ENCODE data around the gene ORMDL3. TPM values are rescaled to one million over a fixed set of nuclear protein-coding genes. Genes with fewer than 3 reads are reported as not detected.

The ORMDL3 gene
- total and polyA plus RNA-seq, 2 experiments from 2014 or later = 33.6 to 38.5 TPM

- H3K9me3 Mint-ChIP-seq = no peaks in the 10 kb centered on the region
- Histone ChIP-seq H3K4me3 (no peak overlapping the region), H3K27ac (ENCODE audit: low read depth) (no peak overlapping the region), H2AFZ (no peak overlapping the region), H3K79me2 (replicated peaks; ENCODE audit: insufficient read depth) (no peaks in the 10 kb centered on the region), H3K36me3 (ENCODE audit: insufficient read depth) (no peaks in the 10 kb centered on the region), H3K9me2 (ENCODE audit: insufficient read depth) (no peaks in the 10 kb centered on the region), H3K4me1 (ENCODE audit: insufficient read depth) (peaks cover 10% of the 10 kb centered on the region; the same call in 1 of the 2 replicates), H3K27me3 (ENCODE audit: insufficient read depth) (0 out of 2 replicates have a peak, but pooled peaks cover 4% of the 10 kb centered on the region), H4K20me1 (replicated peaks; ENCODE audit: insufficient read depth) (no peaks in the 10 kb centered on the region), H3K4me2 (no peak overlapping the region), H3F3A (replicated peaks; ENCODE audit: low read depth) (0 out of 2 replicates have a peak, but pooled peaks cover 7% of the 10 kb centered on the region)
- peaks cover 26% of the 10 kb centered on the region for H3K4me1 Mint-ChIP-seq
- peak; percentile 50 for DNase-seq (ENCODE audit: low spot score)
- no peaks in the 10 kb centered on the region for H3K36me3 Mint-ChIP-seq (ENCODE audit: low read depth)
- no peak for ATAC-seq
- H3K27ac Mint-ChIP-seq = 0 out of 2 replicates have a peak overlapping the region, but pooled peaks have one; percentile 77
- no peak overlapping the region; the same call in 2 of the 3 replicates for H3K4me3 Mint-ChIP-seq
- H3K27me3 Mint-ChIP-seq (ENCODE audit: insufficient read depth, low read depth, poor library complexity) = peaks cover 25% of the 10 kb centered on the region
- TF ChIP-seq CTCF (conservative IDR thresholded peaks at IDR 0.05; ENCODE audit: low read depth in 2 of 2) (peak in 1 of 2 experiments; percentile 44; a peak in 2 of 4 replicates), POLR2AphosphoS5 (IDR thresholded peaks at IDR 0.05; ENCODE audit: low read depth) (no peak)
Observed at GRCh38 chr17:39954876-39955275, 27.5 kb upstream of the ORMDL3 start.

- Histone ChIP-seq H2AFZ (peak overlapping the region; percentile 54; the same call in 1 of the 2 replicates), H3K79me2 (replicated peaks; ENCODE audit: insufficient read depth) (no peaks in the 10 kb centered on the region), H3K27me3 (ENCODE audit: insufficient read depth) (0 out of 2 replicates have a peak, but pooled peaks cover 4% of the 10 kb centered on the region), H4K20me1 (replicated peaks; ENCODE audit: insufficient read depth) (no peaks in the 10 kb centered on the region), H3F3A (replicated peaks; ENCODE audit: low read depth) (0 out of 2 replicates have a peak, but pooled peaks cover 7% of the 10 kb centered on the region), H3K9me2 (ENCODE audit: insufficient read depth) (no peaks in the 10 kb centered on the region), H3K27ac (ENCODE audit: low read depth) (peak overlapping the region; percentile 99), H3K36me3 (ENCODE audit: insufficient read depth) (no peaks in the 10 kb centered on the region), H3K4me3 (peak overlapping the region; percentile 64), H3K4me2 (peak overlapping the region; percentile 84), H3K4me1 (ENCODE audit: insufficient read depth) (peaks cover 10% of the 10 kb centered on the region; the same call in 1 of the 2 replicates)
- peaks cover 21% of the 10 kb centered on the region for H3K27me3 Mint-ChIP-seq (ENCODE audit: insufficient read depth, low read depth, poor library complexity)
- H3K4me3 Mint-ChIP-seq = peak overlapping the region; percentile 85
- H3K4me1 Mint-ChIP-seq = peaks cover 22% of the 10 kb centered on the region
- TF ChIP-seq ETS1 (IDR thresholded peaks at IDR 0.05) = peak; percentile 63; the same call in 1 of the 2 replicates
- TF ChIP-seq POLR2AphosphoS5 (IDR thresholded peaks at IDR 0.05; ENCODE audit: low read depth) = peak; percentile 91
- no peak for TF ChIP-seq EZH2 (IDR thresholded peaks at IDR 0.05; ENCODE audit: low read depth, unreplicated experiment)
- ATAC-seq (peak; percentile 1; the same call in 1 of the 3 replicates), DNase-seq (ENCODE audit: low spot score) (no peak)
- H3K36me3 Mint-ChIP-seq (ENCODE audit: low read depth) = no peaks in the 10 kb centered on the region
- H3K27ac Mint-ChIP-seq = peak overlapping the region; percentile 97
- no peaks in the 10 kb centered on the region for H3K9me3 Mint-ChIP-seq
Observed at GRCh38 chr17:39953471-39953888, 26.1 kb upstream of the ORMDL3 start.
